ENCODE data around the gene HCK. TPM values are rescaled to one million over a fixed set of nuclear protein-coding genes. Genes with fewer than 3 reads are reported as not detected.

HCK gene
- polyA plus RNA-seq, 1 experiment: 0.05 TPM

DNA sequence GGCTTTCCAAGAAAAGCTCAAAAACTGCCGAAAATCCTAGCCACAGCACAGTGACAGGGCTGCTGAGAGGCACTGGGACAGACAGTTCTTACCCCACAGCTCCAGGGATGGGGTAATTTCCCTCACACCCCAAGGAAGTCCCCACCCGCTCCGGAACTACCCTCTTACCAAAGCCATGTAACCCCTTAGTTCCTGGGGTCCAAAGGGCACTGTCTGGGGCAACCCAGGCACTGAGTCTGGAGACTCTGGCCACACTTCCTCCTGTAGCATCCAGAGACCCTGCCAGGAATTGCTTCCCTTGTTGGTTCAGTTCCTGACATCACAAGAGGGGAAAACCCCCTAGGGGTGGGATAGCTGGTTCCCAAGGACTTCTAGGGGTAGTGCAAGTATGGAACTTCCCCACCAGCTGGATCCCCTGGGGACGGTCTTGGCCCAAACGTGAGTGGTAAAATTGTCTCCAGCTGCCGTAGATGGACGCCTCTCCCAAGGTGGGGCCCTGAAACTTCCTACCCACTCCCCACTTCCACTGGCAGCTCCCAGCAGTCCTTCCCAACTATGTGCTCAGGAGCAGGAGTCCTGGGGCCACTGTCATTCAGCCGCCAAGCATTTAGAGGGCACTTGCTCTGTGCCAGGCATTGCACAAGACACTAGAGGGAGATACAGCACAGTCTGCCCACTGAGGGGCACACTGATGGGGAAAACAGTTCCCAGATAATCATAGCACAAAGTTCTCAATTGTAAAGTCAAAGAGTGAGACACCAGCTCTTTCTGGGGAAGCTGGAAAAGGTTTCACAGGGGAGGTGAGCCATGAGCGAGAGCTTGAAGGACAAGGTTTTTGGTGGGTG is 17.2 kb upstream of the HCK start:
- H3K27me3 ChIP-seq (ENCODE audit: control insufficient read depth, insufficient read depth, low read length): peaks cover 31% of the 10 kb centered on the region
- POLR2A ChIA-PET: no interaction called here
- no peaks in the 10 kb centered on the region for H3K36me3 ChIP-seq (ENCODE audit: control insufficient read depth, insufficient read depth, low read length)
- no peak for DNase-seq (ENCODE audit: low read depth)
- H3K4me3 ChIP-seq (ENCODE audit: low read depth, low read length): no peak overlapping the region
- TF ChIP-seq CTCF (IDR thresholded peaks at IDR 0.05; ENCODE audit: insufficient read depth, low read depth, low read length): peak; percentile 40
- CTCF ChIA-PET: interaction anchor here (0.5 to 9.9 kb wide), 16 partner anchors 14 to 211 kb away, joined by 3 to 167 read pairs (median 3); no protein-coding TSS in a partner anchor

DNA sequence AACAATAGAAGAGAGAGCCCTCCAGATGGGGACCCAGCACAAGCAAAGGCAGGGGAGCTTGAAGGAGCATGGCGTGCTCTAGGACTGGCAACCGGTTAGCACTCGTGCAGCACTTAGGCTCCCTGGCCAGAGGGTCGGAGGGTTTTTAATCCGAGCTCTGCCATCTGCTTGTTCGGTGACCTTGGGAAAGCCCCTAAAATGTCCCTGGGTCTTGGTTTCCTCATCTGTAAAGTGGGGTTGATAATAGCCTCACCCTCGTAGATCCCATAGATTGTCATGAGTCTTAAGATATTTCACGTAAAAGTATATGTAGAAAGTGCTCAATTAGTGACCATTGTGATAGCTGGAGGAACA is 16.6 kb upstream of the HCK start:
- Histone ChIP-seq H3K4me3 (ENCODE audit: low read depth, low read length) (no peak overlapping the region), H3K27me3 (ENCODE audit: control insufficient read depth, insufficient read depth, low read length) (peaks cover 33% of the 10 kb centered on the region)

DNA sequence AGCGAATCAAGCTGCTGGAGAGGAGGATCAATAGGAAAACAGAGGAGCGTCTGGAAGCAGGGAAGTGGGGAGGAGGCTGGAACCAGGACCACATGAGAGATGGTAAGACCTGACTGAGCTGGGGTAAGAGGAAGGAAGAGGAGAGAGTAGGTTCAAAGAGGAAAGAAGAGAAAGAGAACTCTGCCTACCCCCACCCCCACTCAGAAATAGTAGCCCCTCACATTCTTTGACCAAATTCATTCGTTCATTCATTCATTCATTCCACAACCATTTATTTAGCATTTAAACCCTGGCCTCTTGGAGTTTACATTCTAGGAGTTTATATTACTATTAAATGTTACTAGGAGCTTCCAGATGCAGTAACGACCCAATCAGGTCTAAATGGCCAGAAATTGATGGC is 15.8 kb upstream of the HCK start:
- no peak for DNase-seq (ENCODE audit: low read depth)
- ChIA-PET POLR2A (no interaction called here), CTCF (interaction anchor here (1.2 to 9.9 kb wide), 7 partner anchors 23 to 213 kb away, joined by 3 to 167 read pairs (median 9); no protein-coding TSS in a partner anchor)
- Histone ChIP-seq H3K27me3 (ENCODE audit: control insufficient read depth, insufficient read depth, low read length) (peaks cover 33% of the 10 kb centered on the region), H3K4me3 (ENCODE audit: low read depth, low read length) (no peak overlapping the region), H3K36me3 (ENCODE audit: control insufficient read depth, insufficient read depth, low read length) (no peaks in the 10 kb centered on the region)
- TF ChIP-seq CTCF (IDR thresholded peaks at IDR 0.05; ENCODE audit: insufficient read depth, low read depth, low read length): no peak

More for the DNA sequence above, 16.6 kb upstream of the HCK start:
- TF ChIP-seq CTCF (IDR thresholded peaks at IDR 0.05; ENCODE audit: insufficient read depth, low read depth, low read length): no peak
- ChIA-PET POLR2A (no interaction called here), CTCF (interaction anchor here (0.5 to 9.9 kb wide), 13 partner anchors 14 to 212 kb away, joined by 3 to 167 read pairs (median 5); no protein-coding TSS in a partner anchor)
- no peaks in the 10 kb centered on the region for H3K36me3 ChIP-seq (ENCODE audit: control insufficient read depth, insufficient read depth, low read length)
- no peak for DNase-seq (ENCODE audit: low read depth)

DNA sequence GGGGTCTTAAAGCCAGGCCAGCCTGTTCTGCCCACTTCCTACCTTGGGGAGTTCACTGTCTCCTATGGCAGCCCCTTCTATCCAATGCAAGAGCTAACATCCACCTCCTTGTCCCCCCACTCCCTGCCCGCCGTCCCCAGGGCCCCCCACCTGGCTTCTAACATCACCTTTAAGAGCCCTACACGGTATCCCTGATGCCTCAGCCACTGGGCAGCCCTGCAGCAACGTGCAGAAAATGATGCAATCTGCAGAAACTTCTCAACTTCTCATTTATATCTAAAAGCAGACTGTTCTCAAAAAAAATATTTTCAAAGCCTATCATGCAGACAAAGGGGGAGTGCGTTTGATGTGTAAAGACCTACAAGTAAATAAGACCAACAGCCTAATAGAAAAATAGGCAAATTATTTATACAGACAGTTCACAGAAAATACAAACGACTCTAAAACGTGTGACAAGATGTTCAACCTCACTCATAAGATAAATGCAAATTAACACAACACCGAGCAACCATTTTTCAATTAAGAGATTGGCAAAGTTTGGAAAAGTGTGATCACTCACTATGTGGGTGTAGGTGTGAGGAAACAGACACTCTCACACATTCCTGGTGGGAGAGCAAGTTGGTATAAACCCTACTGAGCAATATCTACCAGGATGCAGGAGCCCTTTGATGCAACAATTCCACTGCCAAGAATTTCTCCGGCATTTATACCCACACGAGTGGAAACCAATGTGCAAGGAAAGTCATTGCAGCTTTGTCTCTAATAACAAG is 15.1 kb upstream of the HCK start:
- Histone ChIP-seq H3K4me3 (ENCODE audit: low read depth, low read length) (no peak overlapping the region), H3K36me3 (ENCODE audit: control insufficient read depth, insufficient read depth, low read length) (no peaks in the 10 kb centered on the region), H3K27me3 (ENCODE audit: control insufficient read depth, insufficient read depth, low read length) (peaks cover 37% of the 10 kb centered on the region)
- DNase-seq (ENCODE audit: low read depth): no peak
- no peak for TF ChIP-seq CTCF (IDR thresholded peaks at IDR 0.05; ENCODE audit: insufficient read depth, low read depth, low read length)
- ChIA-PET POLR2A (no interaction called here), CTCF (interaction anchor here (2.2 to 9.9 kb wide), 3 partner anchors 52 to 213 kb away, joined by 9 to 167 read pairs (median 12); no protein-coding TSS in a partner anchor)

DNA sequence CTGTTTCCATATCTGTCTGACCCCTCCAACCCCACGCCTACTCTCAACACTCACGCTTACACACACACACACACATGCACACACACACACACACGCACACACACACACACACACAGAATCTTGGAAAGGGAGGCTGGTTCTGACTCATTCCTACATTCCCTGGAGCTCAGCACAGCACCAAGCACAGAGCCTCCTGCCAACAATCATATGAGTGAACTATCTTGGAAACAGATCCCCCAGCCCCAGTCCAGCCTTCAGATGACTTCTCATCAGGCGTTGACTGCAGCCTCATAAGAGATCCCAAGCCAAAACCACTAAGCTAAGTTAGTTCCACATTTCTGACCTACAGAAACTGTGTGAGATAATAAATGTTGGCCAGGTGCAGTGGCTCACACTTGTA is 14.1 kb upstream of the HCK start:
- no peaks in the 10 kb centered on the region for H3K36me3 ChIP-seq (ENCODE audit: control insufficient read depth, insufficient read depth, low read length)
- H3K27me3 ChIP-seq (ENCODE audit: control insufficient read depth, insufficient read depth, low read length): peaks cover 33% of the 10 kb centered on the region
- ChIA-PET CTCF (interaction anchor here (9.9 kb wide), 1 partner anchor 51 kb away, joined by 167 read pairs; no protein-coding TSS in a partner anchor), POLR2A (no interaction called here)
- no peak overlapping the region for H3K4me3 ChIP-seq (ENCODE audit: low read depth, low read length)
- DNase-seq (ENCODE audit: low read depth): no peak
- no peak for TF ChIP-seq CTCF (IDR thresholded peaks at IDR 0.05; ENCODE audit: insufficient read depth, low read depth, low read length)
